Measurements from ENCODE around the gene LNX1. TPM values are rescaled to one million over a fixed set of nuclear protein-coding genes. Genes with fewer than 3 reads are reported as not detected.

The LNX1 gene
- total and polyA plus RNA-seq, 2 donors (not counting 3 experiments of a cell fraction or from before 2014, with no cell fraction given) = 0.72 to 1.3 TPM

DNA sequence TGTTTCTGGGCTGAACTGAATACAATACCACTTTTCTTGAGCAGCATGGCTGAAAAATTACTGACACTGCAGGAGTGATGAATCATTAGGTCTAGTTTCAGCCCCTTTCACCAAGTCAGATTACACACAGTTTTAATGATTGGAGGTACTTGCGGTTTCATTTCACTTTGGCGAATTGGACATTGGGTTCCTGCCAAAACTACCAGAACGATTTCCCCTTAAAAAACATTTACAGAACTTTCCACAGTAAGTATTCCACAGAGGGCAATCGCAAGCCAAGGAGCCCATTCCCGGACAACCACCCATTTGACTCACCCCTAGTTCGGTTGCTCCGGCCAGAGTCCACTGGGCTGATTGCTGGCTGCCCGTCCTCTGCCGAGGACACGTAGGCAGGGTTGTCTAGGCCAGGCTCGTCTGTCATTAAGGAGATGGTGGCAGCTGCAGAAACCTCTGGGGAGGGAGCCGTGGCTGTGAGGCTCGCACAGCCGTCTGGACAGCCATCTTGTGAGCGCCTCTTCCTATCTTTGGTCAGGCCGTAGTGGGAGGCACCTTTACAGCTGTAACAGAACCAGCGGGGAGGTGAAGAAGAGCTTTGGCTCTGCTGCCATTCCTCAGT lies 83.5 kb downstream of the LNX1 start:
- H3K9ac ChIP-seq (replicated peaks; ENCODE audit: extremely low read depth, insufficient read depth, low read length) = no peak overlapping the region
- H3K36me3 ChIP-seq (ENCODE audit: control insufficient read depth in 2 of 2, extremely low read depth in 1 of 2, insufficient read depth in 2 of 2, low read length in 2 of 2) = no peaks in the 10 kb centered on the region
- peaks cover 10 to 13% of the 10 kb centered on the region in 2 experiments for H3K27me3 ChIP-seq (ENCODE audit: control insufficient read depth in 2 of 2, insufficient read depth in 2 of 2, low read length in 2 of 2)
- CTCF ChIA-PET = interaction anchor here (1.4 to 2.3 kb wide), 2 partner anchors 10 to 726 kb away, joined by 3 to 7 read pairs; no protein-coding TSS in a partner anchor
- dilution Hi-C loops (cut with MboI; ENCODE audit: extremely low pct_ligation_motif_present, low sequenced_read_pairs) (no loop called here), intact Hi-C loops (cut with micrococcal nuclease) (loop anchor here (2.0 kb wide), 1 partner anchor 51 kb away; no protein-coding TSS in a partner anchor)
- peak overlapping the region; percentile 30 for H2AFZ ChIP-seq (ENCODE audit: low read depth, low read length)
- BruUV-seq (replicated peaks) = no TSS peak
- H3K4me1 ChIP-seq (ENCODE audit: control insufficient read depth, extremely low read depth, insufficient read depth, low read length) = no peaks in the 10 kb centered on the region
- no peaks in the 10 kb centered on the region for H3K79me2 ChIP-seq (ENCODE audit: control insufficient read depth, insufficient read depth, low read length)
- DNase-seq (ENCODE audit: low read depth, low spot score) = peak; percentile 77
- H3K27ac ChIP-seq (ENCODE audit: insufficient read depth, low read depth, low read length) = no peak overlapping the region
- POLR2A ChIA-PET = no interaction called here
- peak overlapping the region in 1 of 3 experiments; percentile 4 for H3K4me3 ChIP-seq (replicated peaks in 1 of 3; ENCODE audit: insufficient read depth in 1 of 3, low read depth in 1 of 3, low read length in 3 of 3)
- H3K4me2 ChIP-seq (ENCODE audit: insufficient read depth, low read length) = peak overlapping the region; percentile 19
- H3K9me1 ChIP-seq (replicated peaks; ENCODE audit: control insufficient read depth, extremely low read depth, insufficient read depth, low read length) = no peaks in the 10 kb centered on the region
- no peaks in the 10 kb centered on the region for H4K20me1 ChIP-seq (replicated peaks; ENCODE audit: control insufficient read depth, extremely low read depth, insufficient read depth, low read length)
- H3K9me3 ChIP-seq (replicated peaks; ENCODE audit: control insufficient read depth, insufficient read depth, low read length) = no peaks in the 10 kb centered on the region
- FAIRE-seq = no peak
- TF ChIP-seq JUN (IDR thresholded peaks at IDR 0.05; ENCODE audit: borderline replicate concordance, insufficient read depth, insufficient read length, low read depth) (no peak), EZH2 (IDR thresholded peaks at IDR 0.05; ENCODE audit: borderline replicate concordance, low read depth, low read length, severe bottlenecking) (no peak), GATA2 (IDR thresholded peaks at IDR 0.05; ENCODE audit: insufficient read depth, insufficient read length, low read depth, low read length) (no peak), POLR2A (IDR thresholded peaks at IDR 0.05; ENCODE audit: low read depth, low read length) (no peak), POLR2AphosphoS5 (IDR thresholded peaks at IDR 0.05; ENCODE audit: insufficient read depth, low read depth, low read length) (no peak), MYC (IDR thresholded peaks at IDR 0.05; ENCODE audit: low read depth, low read length) (no peak), FOS (IDR thresholded peaks at IDR 0.05; ENCODE audit: borderline replicate concordance, insufficient read depth, low read length) (no peak)
- TF ChIP-seq, protein P1, sequence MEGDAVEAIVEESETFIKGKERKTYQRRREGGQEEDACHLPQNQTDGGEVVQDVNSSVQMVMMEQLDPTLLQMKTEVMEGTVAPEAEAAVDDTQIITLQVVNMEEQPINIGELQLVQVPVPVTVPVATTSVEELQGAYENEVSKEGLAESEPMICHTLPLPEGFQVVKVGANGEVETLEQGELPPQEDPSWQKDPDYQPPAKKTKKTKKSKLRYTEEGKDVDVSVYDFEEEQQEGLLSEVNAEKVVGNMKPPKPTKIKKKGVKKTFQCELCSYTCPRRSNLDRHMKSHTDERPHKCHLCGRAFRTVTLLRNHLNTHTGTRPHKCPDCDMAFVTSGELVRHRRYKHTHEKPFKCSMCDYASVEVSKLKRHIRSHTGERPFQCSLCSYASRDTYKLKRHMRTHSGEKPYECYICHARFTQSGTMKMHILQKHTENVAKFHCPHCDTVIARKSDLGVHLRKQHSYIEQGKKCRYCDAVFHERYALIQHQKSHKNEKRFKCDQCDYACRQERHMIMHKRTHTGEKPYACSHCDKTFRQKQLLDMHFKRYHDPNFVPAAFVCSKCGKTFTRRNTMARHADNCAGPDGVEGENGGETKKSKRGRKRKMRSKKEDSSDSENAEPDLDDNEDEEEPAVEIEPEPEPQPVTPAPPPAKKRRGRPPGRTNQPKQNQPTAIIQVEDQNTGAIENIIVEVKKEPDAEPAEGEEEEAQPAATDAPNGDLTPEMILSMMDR (IDR thresholded peaks at IDR 0.05; ENCODE audit: extremely low read depth in 1 of 2, insufficient read depth in 1 of 2, low read depth in 1 of 2, low read length in 2 of 2) = no peak
- TF ChIP-seq, protein P2, sequence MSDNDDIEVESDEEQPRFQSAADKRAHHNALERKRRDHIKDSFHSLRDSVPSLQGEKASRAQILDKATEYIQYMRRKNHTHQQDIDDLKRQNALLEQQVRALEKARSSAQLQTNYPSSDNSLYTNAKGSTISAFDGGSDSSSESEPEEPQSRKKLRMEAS (IDR thresholded peaks at IDR 0.05; ENCODE audit: insufficient read depth, insufficient read length) = no peak

Data from endothelial cell of umbilical vein (primary cell).